ENCODE measurements around the gene STX5.

- TF ChIP-seq CTCF (conservative IDR thresholded peaks at IDR 0.05; ENCODE audit: low read length) (no peak), EZH2phosphoT487 (IDR thresholded peaks at IDR 0.05; ENCODE audit: borderline replicate concordance, low read depth, low read length) (no peak)
Measured at GRCh38 chr11:62865635-62866034, 33.8 kb upstream of the STX5 start.

All from OCI-LY7 (cell line).